Stimulated activated CD8-positive, alpha-beta memory T cell treated with anti-CD3 and anti-CD28 coated beads, Interleukin-15, amount 100 ng/mL, for 1 hour (primary cell): ENCODE measurements around the gene COX8A.
"Not testable (repeated sequence)": the region's sequence is repeated elsewhere in the genome, so short reads cannot be mapped to it uniquely, and the experiment has no call there.

Experiments
- DNase-seq: peaks from one replicate; pipeline ENCODE4 v3.0.0-alpha.2; 2020; ENCODE audit warnings: low read depth

Gene COX8A, protein sequence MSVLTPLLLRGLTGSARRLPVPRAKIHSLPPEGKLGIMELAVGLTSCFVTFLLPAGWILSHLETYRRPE

DNA sequence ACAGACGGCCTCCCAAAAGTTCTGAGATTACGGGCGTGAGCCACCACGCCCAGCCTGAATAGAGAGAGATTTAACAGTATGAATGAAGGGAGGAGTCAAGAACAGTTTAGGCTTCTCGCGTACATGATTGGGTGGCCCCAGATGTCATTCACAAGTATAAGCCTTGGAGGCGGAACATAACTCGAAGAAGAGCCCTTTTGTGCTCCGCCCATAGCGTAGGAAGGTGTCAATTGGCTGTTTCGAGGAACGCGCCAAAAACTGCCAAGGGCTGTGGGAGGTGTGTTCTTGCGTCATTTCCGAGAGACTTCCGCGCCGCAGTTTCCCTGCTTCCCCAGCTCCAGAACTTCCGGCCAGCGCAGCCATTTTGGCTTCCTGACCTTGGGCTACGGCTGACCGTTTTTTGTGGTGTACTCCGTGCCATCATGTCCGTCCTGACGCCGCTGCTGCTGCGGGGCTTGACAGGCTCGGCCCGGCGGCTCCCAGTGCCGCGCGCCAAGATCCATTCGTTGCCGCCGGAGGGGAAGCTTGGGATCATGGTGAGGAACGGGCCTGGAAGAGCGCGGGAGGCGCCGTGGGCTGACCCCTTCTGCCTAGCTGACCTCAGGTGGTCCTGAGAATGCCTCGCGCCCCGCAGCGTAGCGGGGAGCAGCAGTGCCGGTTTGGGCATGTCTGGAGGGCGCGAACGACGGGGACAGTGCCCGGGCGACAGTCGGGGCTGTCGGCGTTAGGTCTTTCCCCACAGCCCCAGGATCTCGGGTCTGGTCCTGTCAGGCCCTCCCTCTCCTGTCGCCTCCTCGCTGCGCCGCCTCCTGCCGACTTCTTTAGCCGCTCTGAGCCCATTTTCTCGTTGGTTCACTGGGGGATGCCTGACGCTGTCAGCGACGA, at the start of gene COX8A:
Gene COX8A, plus strand, starts transcription at position 362 of the 885 bp plus-strand sequence. Its CDS starts 61 bp downstream, at position 423.
- peak; percentile 90 for DNase-seq

DNA sequence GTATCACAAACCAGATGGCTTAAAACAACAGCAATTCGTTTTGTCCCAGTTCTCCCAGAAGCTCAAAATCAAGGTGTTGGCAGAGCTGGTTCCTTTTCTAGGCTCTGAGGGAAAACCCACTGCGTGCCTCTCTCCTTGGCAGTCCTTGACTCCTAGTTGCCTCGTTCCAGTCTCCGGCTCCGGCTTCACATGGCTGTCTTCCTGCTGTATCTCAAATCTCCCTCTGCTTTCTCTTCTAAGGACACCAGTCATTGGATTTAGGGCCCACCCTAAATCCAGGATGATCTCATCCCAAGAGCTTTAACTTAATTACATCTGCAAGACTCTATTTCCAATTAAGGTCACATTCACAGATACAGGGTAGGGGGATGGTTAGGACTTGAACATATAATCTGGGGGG, 44.8 kb upstream of the COX8A start:
- no peak for DNase-seq

DNA sequence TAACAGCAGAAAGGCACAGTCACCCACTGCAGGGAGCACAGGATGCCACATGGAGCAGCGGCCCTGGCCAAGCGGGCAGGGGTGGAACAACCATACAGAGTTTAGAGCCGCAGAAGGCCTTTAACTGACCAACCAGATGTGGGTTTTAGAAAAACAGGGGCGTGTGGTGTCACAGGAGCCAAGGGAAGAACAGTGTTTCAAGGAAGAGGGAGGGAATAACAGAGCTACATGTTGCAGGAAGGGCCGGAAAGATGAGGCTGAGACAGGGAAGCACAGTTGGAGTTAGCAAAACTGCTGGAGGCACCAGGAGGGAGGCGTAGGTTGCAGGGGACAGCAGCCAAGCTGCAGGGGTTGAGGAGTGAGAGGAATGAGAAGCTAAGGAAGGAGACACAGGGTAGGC, 43.4 kb upstream of the COX8A start:
- DNase-seq, result no peak

DNA sequence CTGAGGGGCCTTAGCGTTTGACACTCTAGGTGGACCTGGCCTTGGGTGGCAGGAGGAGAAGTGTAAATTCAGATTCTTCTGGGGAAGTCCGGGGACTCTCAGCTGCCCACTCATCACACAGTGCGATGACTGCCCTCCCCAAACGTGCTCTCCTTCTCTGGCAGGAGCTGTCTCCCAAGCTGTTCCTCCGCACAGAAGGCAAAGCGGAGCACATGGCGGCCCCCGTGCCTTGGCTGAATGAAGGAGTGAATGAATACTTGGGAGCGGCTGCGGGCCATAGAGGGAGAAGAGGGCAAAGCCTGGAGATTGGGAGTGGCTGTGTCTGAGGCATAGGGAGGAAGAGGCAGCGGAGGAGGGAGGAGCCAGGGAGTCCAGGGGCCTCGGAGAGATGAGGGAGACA, 42.5 kb upstream of the COX8A start:
- no peak for DNase-seq

DNA sequence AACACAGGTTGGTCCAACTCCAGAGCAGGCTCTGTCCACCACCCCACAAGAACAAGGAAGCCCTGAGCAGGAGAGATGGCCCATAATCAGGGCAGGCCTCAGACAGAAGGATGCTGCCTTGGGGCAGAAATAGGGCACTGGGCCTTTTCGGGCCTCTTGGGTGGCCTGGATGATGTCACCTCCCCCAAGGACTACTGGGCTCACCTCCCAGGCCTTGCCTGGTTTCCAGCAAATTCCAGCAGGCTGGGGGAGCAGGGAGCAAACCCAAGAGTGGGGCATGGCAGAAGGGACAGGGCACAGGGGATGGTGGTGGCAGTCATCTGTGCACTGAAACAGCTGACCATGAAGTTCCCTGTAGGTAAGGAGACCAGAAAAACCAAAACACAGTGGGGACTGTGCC, 41.0 kb upstream of the COX8A start:
- no peak for DNase-seq

DNA sequence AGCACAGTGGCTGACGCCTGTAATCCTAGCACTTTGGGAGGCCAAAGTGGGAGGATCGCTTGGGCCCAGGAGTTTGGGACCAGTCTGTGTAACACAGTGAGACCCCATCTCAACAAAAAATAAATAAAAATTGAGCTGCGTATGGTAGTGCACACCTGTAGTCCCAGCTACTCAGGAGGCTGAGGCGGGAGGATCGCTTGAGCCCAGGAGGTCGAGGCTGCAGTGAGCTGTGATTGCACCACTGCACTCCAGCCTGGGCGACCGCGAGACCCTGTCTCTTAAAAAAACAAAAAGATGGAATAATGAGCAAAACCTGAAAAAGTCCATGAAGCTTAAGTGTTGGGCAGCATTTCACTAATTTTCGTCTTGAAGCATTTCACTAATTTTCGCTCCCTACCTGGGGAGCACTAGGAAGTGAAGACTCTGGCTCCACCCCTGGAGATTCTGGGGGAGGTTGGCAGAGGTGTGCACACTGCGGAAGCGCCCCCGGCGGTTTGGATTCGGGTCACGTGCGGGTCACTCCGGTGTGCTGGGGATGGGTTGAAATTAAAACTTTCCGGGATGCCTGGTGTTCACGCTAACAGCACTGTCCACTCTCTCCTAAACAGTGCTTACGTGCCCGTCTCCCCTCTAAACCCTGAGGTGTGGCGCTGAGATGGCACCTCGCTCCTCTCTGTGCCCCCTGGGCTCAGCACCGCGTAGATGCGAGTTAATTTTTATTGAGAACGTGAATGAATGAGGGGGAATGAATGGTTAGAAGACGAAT, 36.5 kb upstream of the COX8A start:
- DNase-seq, result no peak

DNA sequence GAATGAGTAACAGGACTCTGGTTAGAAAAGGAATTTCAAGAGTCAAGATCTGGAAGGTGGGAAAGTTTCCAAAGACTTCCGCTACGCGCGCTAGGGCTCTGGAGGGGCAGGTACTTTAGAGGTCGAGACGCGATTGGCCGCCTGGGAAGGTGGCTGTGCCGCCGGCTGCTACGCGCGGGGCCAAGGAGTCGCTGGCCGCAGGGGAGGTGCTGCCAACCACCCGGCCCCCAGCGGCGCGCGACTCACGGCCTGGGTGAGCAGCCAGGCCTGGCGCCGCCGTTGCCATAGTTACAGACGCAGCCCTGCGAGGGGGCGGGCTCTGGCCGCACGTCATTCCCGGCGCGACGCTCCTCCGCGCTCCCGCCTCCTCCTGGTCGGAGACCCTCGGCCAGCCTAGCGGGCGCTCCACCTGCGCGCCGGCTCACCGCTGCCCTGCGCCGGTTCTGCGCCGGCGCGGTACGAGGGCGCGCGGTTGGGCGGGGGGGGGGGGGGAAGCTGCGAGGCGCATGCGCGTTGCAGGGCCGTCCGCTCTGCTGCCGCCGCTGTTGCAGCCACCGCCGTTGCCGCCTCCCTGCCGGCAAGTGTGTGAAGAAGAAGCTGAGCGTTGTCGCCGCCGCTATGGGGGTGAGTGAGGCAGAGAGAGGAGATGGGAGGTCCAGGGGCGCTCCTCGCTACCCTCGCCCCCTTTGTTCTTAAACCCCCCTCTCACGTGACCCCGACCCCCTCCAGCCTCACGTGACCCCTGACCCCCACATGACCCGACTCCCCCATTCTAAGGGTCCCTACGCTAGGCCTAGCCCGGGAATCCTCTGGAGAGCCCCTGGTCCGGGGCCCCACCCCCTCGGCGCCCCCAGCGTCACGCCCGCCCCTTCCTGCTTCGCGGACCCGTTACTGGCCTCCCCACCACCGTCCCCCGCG, 35.7 kb upstream of the COX8A start, which contains the start of gene NAA40:
Gene NAA40, plus strand, starts transcription at position 524 of the 918 bp plus-strand sequence. Its CDS starts 95 bp downstream, at position 619.
- peak; percentile 72 for DNase-seq

DNA sequence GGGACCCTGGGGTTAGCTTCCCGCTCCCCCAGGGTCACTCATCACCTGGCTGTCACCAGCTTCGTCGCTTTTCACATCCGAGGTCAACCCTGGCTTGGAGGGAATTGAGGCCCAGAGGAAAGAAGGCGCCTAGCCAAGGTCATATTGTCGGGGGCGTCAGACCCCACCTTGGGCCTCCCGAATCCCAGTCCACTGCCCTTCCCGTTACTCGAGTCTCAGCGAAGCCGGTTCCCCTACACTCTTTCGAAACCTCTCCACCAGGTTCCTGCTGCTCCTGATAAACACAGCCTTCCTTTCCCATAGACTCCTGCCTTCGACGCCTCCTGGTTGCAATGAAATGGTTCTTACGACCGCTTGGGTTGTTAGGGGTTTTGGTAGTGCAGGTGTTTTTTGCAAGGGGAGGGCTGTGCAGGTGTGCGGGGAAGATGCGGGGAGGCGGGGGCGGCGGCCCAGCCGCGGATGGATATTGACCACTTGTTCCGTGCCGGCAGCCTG, 35.0 kb upstream of the COX8A start:
- no peak for DNase-seq

DNA sequence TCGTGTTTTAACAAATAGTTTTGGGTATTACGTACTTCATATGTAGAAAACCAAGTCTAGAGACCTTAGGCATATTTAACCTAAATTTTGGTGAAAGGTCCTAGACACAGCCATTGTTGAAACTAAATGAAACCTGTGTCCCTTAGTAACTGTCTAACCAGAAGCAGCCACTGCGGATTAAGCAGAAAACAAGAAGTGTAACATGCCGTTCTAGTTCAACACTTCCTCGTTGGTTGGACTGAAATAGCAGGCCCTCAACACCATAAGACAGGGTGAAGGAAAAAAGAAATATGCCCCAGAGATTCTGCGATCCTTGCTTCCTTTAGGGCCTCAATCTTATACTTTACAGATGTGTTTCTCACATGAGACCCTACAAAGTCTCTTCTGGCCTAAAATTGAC, 33.6 kb upstream of the COX8A start:
- DNase-seq, result no peak

DNA sequence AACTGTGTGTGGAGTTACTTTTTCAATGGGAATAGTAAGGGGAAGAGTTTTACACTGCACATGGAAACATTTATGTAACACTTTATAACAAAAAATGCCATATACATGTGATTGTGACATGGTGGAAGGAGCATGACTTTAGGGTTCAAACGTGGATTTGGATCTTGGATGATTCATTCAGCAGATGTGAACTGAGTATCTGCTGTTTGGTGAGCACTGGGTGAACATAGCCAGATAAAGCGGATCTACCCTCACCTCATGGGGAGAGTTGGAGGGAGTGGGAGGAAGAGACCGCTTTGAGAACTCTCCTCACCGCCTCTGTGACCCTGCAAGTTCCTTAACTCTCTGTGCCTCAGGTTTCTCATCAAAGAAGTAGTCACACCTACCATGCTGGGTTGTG, 32.5 kb upstream of the COX8A start:
- no peak for DNase-seq

DNA sequence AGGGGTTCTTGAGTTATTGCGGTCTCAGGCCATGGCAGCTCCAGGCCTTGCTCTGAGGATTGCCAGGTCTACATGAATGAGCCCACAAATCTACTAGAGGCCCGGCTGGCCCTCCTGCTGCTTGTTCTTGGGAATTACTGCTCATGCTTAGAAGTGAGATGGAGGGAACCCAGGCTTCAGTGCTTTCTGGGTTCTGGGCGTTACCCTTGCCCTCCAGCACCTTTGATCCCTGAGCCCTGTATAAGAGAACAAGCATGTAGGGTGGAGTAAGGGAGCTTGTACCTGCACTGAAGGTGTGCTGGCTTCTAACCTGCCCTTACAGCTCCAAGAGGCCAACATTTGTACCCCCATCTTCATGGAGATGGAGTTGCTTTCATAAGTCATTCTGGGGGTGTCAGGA, 31.6 kb upstream of the COX8A start:
- no peak for DNase-seq

DNA sequence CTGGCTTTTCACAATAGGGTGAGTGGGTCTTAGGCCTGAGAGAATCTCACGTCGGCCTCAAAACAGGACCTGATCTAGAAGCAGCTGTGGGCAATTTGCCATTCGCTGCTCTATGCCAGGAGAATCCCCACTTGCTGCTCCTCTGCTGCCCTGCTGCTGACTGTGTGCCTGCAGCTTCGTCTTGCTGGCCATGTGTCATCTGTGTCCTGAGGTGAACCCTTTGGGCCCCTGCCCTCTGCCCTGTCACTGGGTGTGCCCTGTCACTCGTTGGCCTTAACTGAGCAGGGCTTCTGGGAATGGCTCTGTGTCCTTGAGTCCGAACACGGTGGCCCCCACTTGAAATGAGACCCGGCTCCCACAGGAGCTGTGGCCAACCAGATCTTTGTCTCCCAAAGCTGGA, 29.4 kb upstream of the COX8A start:
- DNase-seq, result no peak

DNA sequence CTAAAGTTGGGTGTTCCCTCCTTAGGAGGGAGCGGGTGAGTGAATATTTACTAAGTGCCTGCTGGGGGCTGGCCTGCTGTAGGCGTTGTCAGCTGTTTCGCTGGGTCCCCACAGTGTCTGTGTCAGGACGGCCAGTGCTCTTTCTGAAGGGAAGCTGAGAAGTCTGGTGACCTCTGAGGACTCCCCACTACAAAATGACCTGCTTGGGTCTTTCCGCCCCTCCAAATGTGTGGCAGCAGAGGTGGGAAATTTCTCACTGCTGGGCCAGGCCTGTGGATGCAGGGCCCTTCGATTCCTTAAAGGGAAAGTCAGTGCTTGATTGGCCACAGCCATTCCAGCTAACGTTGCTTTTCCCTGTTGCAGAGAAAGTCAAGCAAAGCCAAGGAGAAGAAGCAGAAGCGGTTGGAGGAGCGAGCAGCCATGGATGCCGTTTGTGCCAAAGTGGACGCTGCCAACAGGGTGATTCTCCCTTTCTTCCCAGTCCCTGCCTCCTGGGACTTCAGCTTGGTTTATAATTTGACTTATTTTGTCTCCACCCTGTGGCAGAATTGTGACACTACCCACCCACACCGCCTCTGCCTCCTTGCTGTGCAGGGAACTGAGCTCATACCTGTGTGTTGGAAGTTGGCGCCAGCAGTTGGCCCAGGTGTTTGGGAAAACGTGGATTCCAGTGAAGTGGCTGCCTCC, 28.8 kb upstream of the COX8A start:
- DNase-seq, result no peak

DNA sequence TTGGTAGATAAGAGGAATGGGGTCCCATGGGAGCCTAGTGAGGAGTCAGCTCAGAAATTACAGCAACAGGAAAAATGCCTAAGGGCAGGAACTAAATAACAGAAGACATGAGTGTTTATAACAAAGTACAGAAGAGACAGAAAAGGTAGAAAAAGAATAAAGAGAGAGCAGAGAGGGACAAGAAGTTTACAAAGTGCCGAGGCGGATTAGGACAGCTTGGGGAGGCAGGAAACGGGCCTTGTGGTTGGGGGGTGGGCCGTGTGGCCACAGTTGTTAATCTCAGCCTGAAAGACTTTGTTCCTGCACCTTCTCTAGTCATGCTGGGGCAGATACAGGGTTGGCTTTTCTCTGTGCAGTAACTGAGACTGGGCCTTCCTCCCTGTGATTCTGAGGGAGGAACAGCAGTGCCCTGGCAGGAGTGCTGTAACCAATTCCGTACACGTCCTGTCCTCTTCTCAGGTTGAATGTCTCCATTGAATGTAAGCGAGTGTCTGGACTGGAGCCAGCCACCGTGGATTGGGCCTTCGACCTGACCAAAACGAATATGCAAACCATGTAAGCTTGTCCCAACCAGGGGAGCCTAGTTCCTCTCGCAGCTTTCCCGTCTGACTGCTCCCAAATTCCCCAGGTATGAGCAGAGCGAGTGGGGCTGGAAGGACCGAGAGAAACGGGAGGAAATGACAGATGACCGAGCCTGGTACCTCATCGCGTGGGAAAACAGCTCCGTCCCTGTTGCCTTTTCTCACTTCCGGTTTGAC, 22.5 kb upstream of the COX8A start:
- DNase-seq, result no peak

DNA sequence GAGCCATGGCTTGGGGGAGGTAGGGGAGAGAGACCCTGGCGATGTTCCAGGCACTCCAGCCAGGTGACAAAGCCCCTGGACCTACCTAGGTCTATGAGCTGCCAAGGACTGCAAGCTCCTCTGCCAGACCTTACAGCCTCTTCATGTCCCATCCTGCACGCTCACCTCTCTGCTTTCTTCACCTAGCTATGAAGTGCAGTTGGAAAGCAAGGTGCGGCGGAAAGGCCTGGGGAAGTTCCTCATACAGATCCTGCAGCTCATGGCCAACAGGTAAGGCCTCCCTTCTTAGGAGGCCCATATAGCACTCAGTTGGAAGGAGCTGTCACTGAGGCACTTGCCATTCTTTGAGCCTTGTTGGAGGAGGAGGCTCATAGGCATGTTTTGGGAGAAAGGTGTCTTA, 21.9 kb upstream of the COX8A start:
- no peak for DNase-seq

DNA sequence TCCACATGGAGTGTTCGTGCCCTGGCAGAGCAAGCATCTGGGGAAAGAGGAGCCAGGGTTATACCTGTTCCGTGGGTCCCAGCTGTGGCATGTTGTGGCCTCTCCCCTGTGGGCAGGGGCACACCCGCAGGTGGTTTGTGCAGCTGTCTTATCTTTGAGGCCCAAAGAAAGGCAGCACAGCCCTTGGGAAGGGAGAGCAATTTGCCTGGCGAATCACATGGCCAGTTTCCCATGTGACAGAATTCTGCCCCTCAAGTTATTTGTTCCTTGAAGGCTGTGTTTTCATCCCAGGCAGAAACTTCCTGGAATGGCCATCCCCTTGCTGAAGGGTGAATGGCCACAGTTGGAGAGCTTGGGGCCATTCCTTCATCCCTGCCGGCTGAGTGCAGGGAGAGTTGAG, 16.4 kb upstream of the COX8A start:
- DNase-seq, result no peak

DNA sequence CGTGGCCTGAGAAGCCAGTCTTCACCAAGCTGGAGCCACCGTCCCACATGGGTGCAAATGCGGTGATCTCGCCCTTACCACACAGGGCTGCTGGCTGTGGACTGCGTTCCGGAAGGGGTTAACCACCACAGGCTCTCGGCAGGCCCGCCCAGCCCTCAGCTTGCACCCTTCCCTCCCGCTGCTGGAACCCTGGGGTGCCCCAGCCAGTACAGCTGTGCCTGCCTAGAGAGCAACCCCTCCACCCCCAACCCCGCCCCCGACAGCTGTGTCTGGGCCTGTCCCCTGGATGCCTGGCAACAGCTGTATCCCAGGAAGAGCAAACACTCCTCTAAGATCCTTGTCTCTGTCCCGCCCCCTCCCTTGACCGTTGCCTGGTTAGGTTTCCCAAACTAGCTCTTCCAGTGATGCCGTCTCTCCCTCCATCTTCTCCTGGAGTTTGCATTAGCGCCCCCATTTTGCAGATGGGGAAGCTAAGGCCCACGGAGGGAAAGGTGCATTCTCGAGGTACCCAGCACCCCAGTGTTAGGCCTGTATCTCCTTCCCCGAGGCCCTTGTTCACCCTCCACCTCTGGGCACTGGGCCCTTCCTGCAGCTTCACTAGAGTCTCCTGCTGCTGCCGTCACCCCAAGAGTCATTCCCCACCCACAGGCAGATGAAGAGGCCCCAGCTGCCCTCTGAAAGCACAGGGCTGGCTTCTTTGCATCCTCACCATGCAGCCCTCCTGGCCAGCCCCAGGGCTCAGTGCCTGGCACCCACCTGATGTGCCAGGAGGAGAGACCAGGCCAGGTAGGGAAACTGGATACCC, 12.6 kb upstream of the COX8A start:
- no peak for DNase-seq

DNA sequence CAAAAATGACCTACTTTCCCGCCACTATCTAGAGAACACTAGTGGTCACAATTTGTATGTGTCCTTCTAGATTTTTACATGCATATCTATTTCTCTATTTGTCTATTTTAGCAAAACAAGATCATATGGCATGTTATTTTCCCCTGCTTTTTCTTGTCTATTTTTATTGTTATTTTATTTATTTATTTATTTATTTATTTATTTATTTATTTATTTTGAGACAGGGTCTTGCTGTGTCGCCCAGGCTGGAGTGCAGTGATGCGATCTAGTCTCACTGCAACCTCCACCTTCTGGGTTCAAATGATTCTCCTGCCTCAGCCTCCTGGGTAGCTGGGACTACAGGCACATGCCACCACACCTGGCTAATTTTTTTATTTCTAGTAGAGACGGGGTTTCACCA, 10.5 kb upstream of the COX8A start:
- not testable (repeated sequence) for DNase-seq

DNA sequence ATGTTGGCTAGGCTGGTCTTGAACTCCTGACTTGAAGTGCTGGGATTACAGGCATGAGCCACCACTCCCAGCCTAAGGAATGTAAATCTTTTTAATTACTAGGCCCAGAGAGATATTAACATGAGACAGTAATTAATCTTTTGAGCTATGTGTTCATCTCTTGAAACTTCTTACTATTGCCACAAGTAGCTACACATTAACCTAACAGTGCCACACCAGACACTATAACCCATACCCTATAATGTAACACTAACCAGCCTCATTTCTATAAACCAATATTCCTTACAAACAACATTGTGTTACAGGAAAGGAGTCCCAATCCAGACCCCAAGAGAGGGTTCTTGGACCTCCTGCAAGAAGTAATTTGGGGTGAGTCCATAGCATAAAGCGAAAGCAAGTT, 8.0 kb upstream of the COX8A start:
- no peak for DNase-seq

DNA sequence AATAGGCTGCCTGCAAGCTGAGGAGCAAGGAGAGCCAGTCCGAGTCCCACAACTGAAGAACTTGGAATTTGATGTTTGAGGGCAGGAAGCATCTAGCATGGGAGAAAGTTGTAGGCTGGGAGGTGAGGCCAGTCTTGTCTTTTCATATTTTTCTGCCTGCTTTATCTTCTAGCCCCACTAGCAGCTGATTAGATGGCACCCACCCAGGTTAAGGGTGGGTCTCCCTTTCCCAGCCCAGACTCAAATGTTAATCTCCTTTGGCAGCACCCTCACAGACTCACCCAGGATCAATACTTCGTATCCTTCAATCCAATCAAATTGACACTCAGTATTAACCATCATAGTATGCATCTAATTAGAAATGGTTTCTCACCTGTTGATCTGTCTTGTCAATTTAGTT, 5.0 kb upstream of the COX8A start:
- DNase-seq, result no peak
